ENCODE measurements around the gene HOXA10.

Gene HOXA10

GRCh38 chr7:27165996-27166530 is 8.1 kb downstream of the HOXA10 start:
- DNase-seq (ENCODE audit: low read depth), result no peak

- DNase-seq (ENCODE audit: low read depth), result no peak
Observed at GRCh38 chr7:27165089-27165995, 8.8 kb downstream of the HOXA10 start, which contains the start of gene HOXA9. Gene HOXA9, minus strand, starts transcription at chr7:27165537. Its CDS starts 80 bp downstream, at chr7:27165457.

- no peak for DNase-seq (ENCODE audit: low read depth)
Observed at GRCh38 chr7:27164367-27165088, 9.6 kb downstream of the HOXA10 start.

- DNase-seq (ENCODE audit: low read depth), result no peak
Observed at GRCh38 chr7:27164045-27164366, 10.1 kb downstream of the HOXA10 start.

GRCh38 chr7:27163288-27164044 is 10.7 kb downstream of the HOXA10 start:
- DNase-seq (ENCODE audit: low read depth), result no peak

- DNase-seq (ENCODE audit: low read depth), result no peak
Observed at GRCh38 chr7:27162561-27163287, 11.4 kb downstream of the HOXA10 start.

GRCh38 chr7:27161721-27162560 is 12.2 kb downstream of the HOXA10 start:
- DNase-seq (ENCODE audit: low read depth), result no peak

GRCh38 chr7:27161214-27161720 is 12.9 kb downstream of the HOXA10 start:
- DNase-seq (ENCODE audit: low read depth), result no peak

- peak; percentile 91 for DNase-seq (ENCODE audit: low read depth)
Observed at GRCh38 chr7:27160546-27161213, 13.4 kb downstream of the HOXA10 start.

GRCh38 chr7:27160145-27160545 is 14.0 kb downstream of the HOXA10 start:
- DNase-seq (ENCODE audit: low read depth), result no peak

- DNase-seq (ENCODE audit: low read depth), result no peak
Observed at GRCh38 chr7:27159266-27160144, 14.6 kb downstream of the HOXA10 start.

GRCh38 chr7:27158436-27159265 is 15.5 kb downstream of the HOXA10 start:
- DNase-seq (ENCODE audit: low read depth), result no peak

GRCh38 chr7:27157702-27158431 is 16.3 kb downstream of the HOXA10 start:
- no peak for DNase-seq (ENCODE audit: low read depth)

- DNase-seq (ENCODE audit: low read depth), result no peak
Observed at GRCh38 chr7:27156916-27157701, 17.0 kb downstream of the HOXA10 start.

GRCh38 chr7:27156508-27156898 is 17.6 kb downstream of the HOXA10 start, which contains the start of gene HOXA7:
Gene HOXA7, minus strand, starts transcription at chr7:27156675. Its CDS starts 130 bp downstream, at chr7:27156545.
- no peak for DNase-seq (ENCODE audit: low read depth)

- no peak for DNase-seq (ENCODE audit: low read depth)
Observed at GRCh38 chr7:27155816-27156507, 18.2 kb downstream of the HOXA10 start.
